LHCN-M2 (cell line): ENCODE data around the gene LAMA5. TPM values are rescaled to one million over a fixed set of nuclear protein-coding genes. Genes with fewer than 3 reads are reported as not detected.

Experiments used
- DNase-seq: peaks from one replicate; pipeline ENCODE4 v3.0.0-alpha.2; 2012; ENCODE audit warnings: low read depth
- total RNA-seq: library from RNA; depleted of rRNA; stranded (reverse); fragments of >200 nt; gene quantifications from 2 replicates; pipeline ENCODE4 v1.2.3, GENCODE V29; 2014

Gene LAMA5
- total RNA-seq, 1 experiment from 2014 or later, result 29.2 TPM

GRCh38 chr20:62370807-62371587, 3.9 kb upstream of the LAMA5 start:
- DNase-seq, result no peak

GRCh38 chr20:62370115-62370806, 3.1 kb upstream of the LAMA5 start:
- DNase-seq, result peak; percentile 93

- no peak for DNase-seq
Observed at GRCh38 chr20:62369815-62370114, 2.7 kb upstream of the LAMA5 start.

- peak; percentile 93 for DNase-seq
Observed at GRCh38 chr20:62368976-62369814, 2.1 kb upstream of the LAMA5 start.

GRCh38 chr20:62368392-62368975, 1.4 kb upstream of the LAMA5 start:
- DNase-seq, result peak; percentile 53

GRCh38 chr20:62367633-62368391, 700 bp upstream of the LAMA5 start:
- no peak for DNase-seq

GRCh38 chr20:62366370-62367135, 559 bp downstream of the LAMA5 start:
- no peak for DNase-seq

- DNase-seq, result no peak
Observed at GRCh38 chr20:62365814-62366369, 1.2 kb downstream of the LAMA5 start.

GRCh38 chr20:62364911-62365736, 2.0 kb downstream of the LAMA5 start:
- no peak for DNase-seq

- DNase-seq, result no peak
Observed at GRCh38 chr20:62363920-62364851, 2.9 kb downstream of the LAMA5 start.

GRCh38 chr20:62362991-62363919, 3.9 kb downstream of the LAMA5 start:
- DNase-seq, result no peak

- DNase-seq, result no peak
Observed at GRCh38 chr20:62362590-62362940, 4.5 kb downstream of the LAMA5 start.

GRCh38 chr20:62361799-62362589, 5.1 kb downstream of the LAMA5 start:
- DNase-seq, result no peak

- no peak for DNase-seq
Observed at GRCh38 chr20:62360854-62361798, 6.0 kb downstream of the LAMA5 start.

- DNase-seq, result peak; percentile 65
Observed at GRCh38 chr20:62359491-62360121, 7.5 kb downstream of the LAMA5 start.
